ENCODE results near the gene TUBB. TPM values are rescaled to one million over a fixed set of nuclear protein-coding genes. Genes with fewer than 3 reads are reported as not detected.
"Not testable (repeated sequence)": the region's sequence is repeated elsewhere in the genome, so short reads cannot be mapped to it uniquely, and the experiment has no call there.

Gene TUBB
- total RNA-seq, 1 experiment from 2014 or later: 886 TPM

- peak in 1 of 3 experiments; percentile 31; a peak in 3 of 6 replicates for TF ChIP-seq CTCF (IDR thresholded peaks at IDR 0.05 in 2 of 3, conservative IDR thresholded peaks at IDR 0.05 in 1 of 3; ENCODE audit: borderline replicate concordance in 1 of 3, insufficient read depth in 1 of 3, low read depth in 2 of 3, low read length in 2 of 3)
- TF ChIP-seq SRF (IDR thresholded peaks at IDR 0.05; ENCODE audit: low read depth): no peak
- no peak for TF ChIP-seq RAD21 (IDR thresholded peaks at IDR 0.05; ENCODE audit: low read depth)
- TF ChIP-seq POLR2A (IDR thresholded peaks at IDR 0.05; ENCODE audit: borderline replicate concordance, extremely low read depth, insufficient read depth, insufficient read length): peak; percentile 76
- TF ChIP-seq, protein P1, sequence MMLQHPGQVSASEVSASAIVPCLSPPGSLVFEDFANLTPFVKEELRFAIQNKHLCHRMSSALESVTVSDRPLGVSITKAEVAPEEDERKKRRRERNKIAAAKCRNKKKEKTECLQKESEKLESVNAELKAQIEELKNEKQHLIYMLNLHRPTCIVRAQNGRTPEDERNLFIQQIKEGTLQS (IDR thresholded peaks at IDR 0.05): no peak
- no peak for TF ChIP-seq EZH2phosphoT487 (IDR thresholded peaks at IDR 0.05; ENCODE audit: borderline replicate concordance)
- TF ChIP-seq MAX (IDR thresholded peaks at IDR 0.05): no peak
- TF ChIP-seq POLR2AphosphoS5 (IDR thresholded peaks at IDR 0.05; ENCODE audit: low read depth, low read length): peak; percentile 82
- TF ChIP-seq SP1 (IDR thresholded peaks at IDR 0.05; ENCODE audit: low read depth): no peak
- TF ChIP-seq EZH2 (IDR thresholded peaks at IDR 0.05): no peak
- no peak for TF ChIP-seq SIN3A (IDR thresholded peaks at IDR 0.05; ENCODE audit: low read depth)
- TF ChIP-seq EGR1 (IDR thresholded peaks at IDR 0.05; ENCODE audit: low read depth): no peak
- TF ChIP-seq CEBPB (IDR thresholded peaks at IDR 0.05; ENCODE audit: low read depth): no peak
- TF ChIP-seq TCF7L2 (IDR thresholded peaks at IDR 0.05; ENCODE audit: borderline replicate concordance, extremely low read depth, insufficient read depth, insufficient read length): peak; percentile 76
Measured at GRCh38 chr6:30717129-30717844, 2.9 kb upstream of the TUBB start, which contains the start of gene MDC1 (continued).

- not testable (repeated sequence) for H4K20me1 ChIP-seq (ENCODE audit: insufficient read depth); H3K9me3 ChIP-seq (ENCODE audit: control insufficient read depth in 1 of 2, insufficient read depth in 1 of 2, low read depth in 1 of 2, low read length in 2 of 2); H3K27me3 ChIP-seq (ENCODE audit: insufficient read depth, low read length); DNase-seq (ENCODE audit: low read depth, low spot score); H2AFZ ChIP-seq (ENCODE audit: low read depth, low read length, poor library complexity, severe bottlenecking); ATAC-seq; H3K9me2 ChIP-seq (ENCODE audit: insufficient read depth)
- intact Hi-C loops (cut with micrococcal nuclease): loop anchor here (1.0 to 5.0 kb wide), 2 partner anchors 28 to 161 kb away; partner anchors contain the start of genes GNL1, NRM and PRR3
- peak overlapping the region; percentile 100 for H3K9ac ChIP-seq (ENCODE audit: low read length)
- H3K4me2 ChIP-seq (ENCODE audit: low read length): peak overlapping the region; percentile 96
- ChIA-PET POLR2A (interaction anchor here (0.6 to 3.0 kb wide), 17 partner anchors 10 to 105 kb away, joined by 3 to 25 read pairs (median 6); partner anchors contain the start of genes IER3, MRPS18B and NRM), RAD21 (ENCODE audit: low non-redundant PET in 1 of 2, low total read pairs in 2 of 2, uncharacterized antibody in 2 of 2, unreplicated experiment in 2 of 2) (interaction anchor here in 1 of 2 experiments (0.7 kb wide), 1 partner anchor 36 kb away, joined by 4 read pairs; no protein-coding TSS in a partner anchor), CTCF (interaction anchor here (1.0 to 5.7 kb wide), 5 partner anchors 13 to 46 kb away, joined by 4 to 45 read pairs (median 10); partner anchors contain the start of gene DHX16)
- peaks cover 10 to 26% of the 10 kb centered on the region in 2 experiments for H3K36me3 ChIP-seq (ENCODE audit: control insufficient read depth in 1 of 2, insufficient read depth in 2 of 2, low read length in 2 of 2)
- peaks cover 52% of the 10 kb centered on the region for H3K79me2 ChIP-seq (ENCODE audit: insufficient read depth, low read length)
- BruUV-seq (replicated peaks): TSS peak; percentile 25
- H3K4me1 ChIP-seq (ENCODE audit: control insufficient read depth in 1 of 2, insufficient read depth in 2 of 2, low read length in 2 of 2): peaks cover 9 to 50% of the 10 kb centered on the region in 2 experiments
- H3K27ac ChIP-seq (ENCODE audit: low read depth, low read length): peak overlapping the region; percentile 89
- H3K4me3 ChIP-seq (replicated peaks in 1 of 2; ENCODE audit: low read depth in 1 of 2, low read length in 2 of 2): peak overlapping the region; percentile 64 to 66
Measured at GRCh38 chr6:30717845-30718720, 2.1 kb upstream of the TUBB start.

All from HCT116 (cell line).